KG1 (cell line): ENCODE results near the gene STARD5.

Experiments
- DNase-seq: peaks from one replicate; lab custom pipeline; 2025; lab: John Stamatoyannopoulos, UW

STARD5 gene

DNA sequence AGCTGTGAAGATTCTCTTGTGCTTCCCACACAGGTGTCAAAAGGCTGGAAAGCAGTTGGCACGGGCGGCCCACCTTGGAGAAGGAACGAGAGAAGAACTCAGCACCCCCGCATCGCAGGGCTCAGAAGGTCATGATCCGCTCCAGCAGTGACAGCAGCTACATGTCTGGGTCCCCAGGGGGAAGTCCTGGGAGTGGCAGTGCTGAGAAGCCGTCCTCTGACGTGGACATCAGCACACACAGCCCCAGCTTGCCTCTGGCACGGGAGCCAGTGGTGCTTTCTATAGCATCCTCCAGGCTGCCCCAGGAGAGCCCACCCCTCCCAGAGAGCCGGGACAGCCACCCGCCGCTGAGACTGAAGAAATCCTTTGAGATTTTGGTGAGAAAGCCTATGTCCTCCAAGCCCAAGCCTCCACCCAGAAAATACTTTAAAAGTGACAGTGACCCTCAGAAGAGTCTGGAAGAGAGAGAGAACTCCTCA, 31.4 kb downstream of the STARD5 start:
- DNase-seq, result no peak

DNA sequence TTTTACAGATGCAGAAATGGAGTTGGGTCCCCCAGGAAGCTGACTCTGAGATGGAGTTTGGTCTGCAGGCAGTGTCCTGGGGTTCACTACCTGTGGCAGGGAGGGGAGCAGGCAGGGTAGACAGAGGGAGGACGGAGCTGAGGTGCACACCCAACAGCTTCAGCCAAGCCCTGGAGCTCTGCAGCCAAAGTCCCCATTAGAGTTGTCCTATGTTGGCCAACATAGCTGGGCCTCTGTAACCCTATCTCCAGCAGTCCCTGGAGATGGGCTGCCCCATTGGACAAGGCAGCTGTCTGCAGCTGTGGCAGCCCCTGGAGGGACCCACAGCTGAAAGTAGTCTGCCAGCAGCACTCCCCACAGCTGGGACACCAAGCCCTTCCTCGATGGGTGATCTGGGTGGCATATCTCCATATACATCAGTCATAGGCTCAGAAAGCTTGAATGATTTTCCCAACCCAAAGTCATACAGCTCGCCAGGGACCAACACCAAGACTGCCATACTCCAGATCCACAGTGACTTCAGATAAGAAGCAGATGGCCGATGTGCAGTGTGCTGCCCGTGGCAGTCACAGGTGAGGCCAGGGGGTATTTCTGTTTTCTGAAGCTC, 31.9 kb downstream of the STARD5 start:
- no peak for DNase-seq

DNA sequence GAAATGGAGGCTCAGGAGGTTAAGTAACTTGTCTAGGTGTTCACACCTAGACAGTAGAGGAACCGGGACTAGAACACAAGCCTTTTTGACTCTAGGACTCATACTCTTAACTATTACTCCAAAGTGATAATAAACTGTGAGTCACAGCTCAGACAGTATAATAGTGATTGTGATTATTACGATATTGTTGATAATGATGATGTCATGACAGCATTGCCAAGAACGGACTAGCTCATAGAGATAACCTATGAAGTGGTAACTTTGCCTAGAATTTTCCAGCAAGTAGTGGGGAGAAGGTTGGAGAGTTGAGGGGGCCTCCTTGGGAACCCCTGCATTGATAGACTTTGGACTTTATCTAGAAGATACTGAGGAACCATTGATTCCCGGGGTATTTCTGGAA, 34.0 kb downstream of the STARD5 start:
- DNase-seq, result no peak

DNA sequence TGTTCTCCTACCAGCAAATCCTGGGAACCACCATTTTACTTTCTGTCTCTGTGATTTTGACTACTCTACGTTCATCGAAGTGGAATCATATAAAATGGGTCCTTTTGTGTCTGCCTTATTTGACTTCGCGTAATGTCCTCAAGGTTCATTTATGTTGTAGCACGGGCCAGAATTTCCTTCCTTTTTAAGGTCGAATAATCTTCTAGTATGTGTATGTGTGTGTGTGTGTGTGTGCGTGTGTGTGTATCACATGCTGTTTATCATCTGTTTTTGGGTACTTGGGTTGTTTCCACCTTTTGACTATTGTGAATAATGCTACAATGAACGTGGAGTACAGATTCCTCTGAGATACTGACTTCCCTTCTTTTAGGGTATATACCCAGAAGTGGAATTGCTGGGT, 35.3 kb downstream of the STARD5 start:
- no peak for DNase-seq

GRCh38 chr15:81288040-81288439, 35.9 kb downstream of the STARD5 start:
- DNase-seq, result no peak

- no peak for DNase-seq
Measured at GRCh38 chr15:81286621-81287121, 37.3 kb downstream of the STARD5 start.

GRCh38 chr15:81285461-81285860, 38.5 kb downstream of the STARD5 start:
- DNase-seq, result no peak

DNA sequence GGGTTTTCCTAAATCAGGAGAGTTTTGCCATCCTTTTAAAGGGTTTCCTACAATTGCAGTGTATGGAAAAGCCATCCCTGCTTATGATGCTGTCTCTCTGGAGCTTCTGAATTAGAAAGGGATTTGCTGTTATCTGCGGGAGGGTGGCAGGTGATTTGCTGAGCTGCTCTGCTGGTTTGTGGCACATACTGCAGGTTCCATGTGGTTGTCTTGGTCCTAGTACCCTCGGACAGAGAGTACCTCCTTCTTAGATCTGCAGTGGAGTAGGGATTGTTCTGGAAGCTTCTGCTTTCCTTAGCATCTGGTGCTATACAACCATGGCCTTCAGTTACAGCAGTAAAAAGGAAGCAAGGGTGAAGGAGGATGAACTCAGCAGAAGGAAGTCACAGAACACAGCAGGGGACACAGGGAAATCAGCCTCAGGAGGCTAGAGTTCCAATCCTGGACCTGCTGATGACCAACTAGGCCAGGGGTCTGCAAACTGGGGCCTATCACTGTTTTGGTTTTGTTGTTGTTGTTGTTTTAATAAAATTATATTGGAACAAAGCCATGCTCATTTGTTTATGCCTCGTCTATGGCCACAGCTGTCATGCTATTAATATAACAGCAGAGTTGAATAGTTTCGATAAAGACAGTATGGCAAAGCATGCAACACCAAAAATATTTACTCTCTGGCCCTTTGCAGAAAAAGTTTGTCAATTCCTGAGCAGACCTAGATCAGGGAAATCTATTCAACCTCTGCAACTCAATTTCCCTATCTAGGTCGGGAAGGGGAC, 39.5 kb downstream of the STARD5 start:
- DNase-seq, result no peak

- no peak for DNase-seq
Measured at GRCh38 chr15:81282911-81283310, 41.0 kb downstream of the STARD5 start.

- no peak for DNase-seq
Measured at GRCh38 chr15:81282606-81282895, 41.4 kb downstream of the STARD5 start.

- no peak for DNase-seq
Measured at GRCh38 chr15:81281766-81282605, 42.0 kb downstream of the STARD5 start.

DNA sequence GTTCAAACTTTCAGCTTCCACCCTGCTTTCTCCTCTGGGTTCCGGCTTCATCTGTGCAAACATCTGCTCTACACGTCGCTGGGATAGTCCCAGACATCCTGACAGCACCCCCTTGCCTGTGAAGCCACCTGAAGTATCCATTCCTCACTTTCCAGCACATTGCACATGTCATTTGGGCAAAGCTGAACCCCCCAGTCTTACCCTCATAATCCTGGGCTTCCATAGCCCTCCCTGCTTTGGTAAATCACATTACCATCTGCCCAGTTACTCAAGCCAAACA, 42.5 kb downstream of the STARD5 start:
- no peak for DNase-seq

GRCh38 chr15:81280696-81281455, 43.1 kb downstream of the STARD5 start:
- no peak for DNase-seq

DNA sequence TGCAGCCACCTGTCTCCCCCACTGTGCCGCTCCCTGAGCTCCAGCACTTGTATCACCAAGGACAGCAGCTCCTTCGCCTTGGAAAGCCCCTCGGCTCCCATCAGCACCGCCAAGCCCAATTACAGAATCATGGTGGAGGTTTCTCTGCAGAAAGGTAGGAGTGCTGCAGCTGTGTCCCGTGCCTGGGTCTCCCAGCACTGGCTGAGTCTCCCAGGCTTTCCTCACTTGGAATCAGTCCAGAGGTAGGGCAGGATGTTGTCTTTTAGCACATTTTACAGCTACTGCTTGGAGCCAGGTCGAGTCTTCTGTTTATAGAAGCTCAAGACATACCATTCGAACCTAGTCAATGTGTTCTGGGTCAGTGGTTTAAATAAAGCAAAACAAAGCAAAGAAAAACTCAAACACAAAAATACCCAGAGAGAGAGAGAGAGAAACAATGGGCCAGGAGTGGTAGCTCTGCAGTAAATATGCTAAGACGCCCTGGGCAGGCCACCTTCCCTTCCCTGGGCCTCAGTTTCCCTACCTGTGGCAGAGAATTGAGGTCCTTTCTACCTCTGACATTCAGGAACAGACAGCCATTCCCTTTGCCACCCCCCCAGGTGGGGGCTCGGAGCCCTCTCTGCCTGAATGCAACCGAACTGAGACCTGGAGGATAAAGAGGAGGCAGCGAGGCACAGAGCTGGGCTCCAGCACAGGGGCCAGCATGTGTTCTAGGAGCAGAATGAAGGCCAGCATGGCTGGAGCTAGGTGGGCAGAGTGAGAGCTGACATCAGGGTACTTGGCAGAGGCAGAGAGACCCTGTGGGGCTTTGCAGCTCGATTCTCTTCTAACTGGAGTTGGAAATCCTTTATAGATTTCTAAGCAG, 44.1 kb downstream of the STARD5 start:
- no peak for DNase-seq

- DNase-seq, result no peak
Measured at GRCh38 chr15:81278306-81279029, 45.5 kb downstream of the STARD5 start.

DNA sequence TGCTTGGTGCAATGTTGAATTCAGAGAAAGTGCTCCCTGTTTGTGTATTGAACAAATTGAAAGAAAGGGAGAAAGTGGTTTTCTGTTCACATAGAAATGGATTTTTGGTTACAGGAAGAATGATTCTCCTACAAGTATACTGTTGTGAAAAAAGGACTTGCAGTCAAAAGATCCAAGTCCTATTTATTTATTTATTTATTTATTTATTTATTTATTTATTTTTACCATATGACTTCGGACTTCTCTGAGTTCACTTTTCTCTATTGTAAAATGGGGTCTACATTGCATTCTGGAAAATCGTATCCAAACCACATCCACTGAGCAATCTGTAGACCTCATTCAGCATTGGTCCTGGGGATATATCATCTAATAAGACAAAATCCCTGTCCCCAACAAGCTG, 46.1 kb downstream of the STARD5 start:
- no peak for DNase-seq

DNA sequence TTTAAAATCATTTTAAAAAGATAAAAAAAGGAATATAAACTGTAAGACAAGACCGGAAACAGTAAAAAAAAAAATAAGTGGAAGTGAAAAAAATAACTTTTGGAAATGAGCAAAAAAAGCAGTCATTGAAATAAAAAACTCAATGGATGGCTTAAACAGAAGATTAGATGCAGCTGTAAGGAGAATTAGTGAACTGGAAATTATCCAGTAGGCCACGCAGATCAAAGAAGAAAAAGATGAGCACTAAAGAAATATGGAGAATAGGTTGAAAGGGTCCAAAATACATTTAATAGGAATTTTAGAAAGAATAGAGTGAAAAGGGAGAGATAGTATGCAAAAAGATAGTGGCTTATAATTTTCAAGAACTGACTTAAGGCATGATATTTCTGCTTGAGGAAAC, 47.0 kb downstream of the STARD5 start:
- no peak for DNase-seq

DNA sequence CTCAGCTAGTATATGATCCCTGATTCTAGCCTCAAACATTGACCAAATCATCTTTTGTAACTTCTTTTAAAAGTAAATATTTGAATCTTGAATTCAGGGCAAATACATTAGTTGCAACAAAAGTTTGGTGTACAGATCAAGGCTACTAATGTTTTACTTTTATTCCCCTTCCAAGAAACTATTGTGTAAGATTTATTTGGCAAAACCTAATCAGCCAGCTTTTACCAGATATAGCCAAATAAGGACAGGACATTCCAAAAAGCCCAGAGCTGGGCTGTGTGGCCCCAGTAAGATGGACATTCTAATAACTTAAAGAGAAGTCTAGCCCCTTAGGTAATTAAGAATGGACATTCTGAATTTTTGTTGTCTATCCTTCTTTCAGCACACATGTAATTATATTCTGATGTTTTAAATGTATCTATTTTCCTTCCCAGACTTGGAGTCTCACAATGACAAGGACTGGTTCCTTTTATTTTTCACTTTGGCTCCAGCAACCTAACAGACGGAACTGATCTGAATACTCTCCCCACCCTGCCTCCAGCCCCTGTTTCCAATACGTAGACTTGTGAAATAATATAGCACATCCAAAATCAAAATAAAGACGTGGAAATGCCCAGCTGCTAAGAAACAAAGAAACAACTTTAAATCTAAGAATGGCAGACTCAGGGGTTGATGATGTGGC, 48.1 kb downstream of the STARD5 start:
- no peak for DNase-seq

DNA sequence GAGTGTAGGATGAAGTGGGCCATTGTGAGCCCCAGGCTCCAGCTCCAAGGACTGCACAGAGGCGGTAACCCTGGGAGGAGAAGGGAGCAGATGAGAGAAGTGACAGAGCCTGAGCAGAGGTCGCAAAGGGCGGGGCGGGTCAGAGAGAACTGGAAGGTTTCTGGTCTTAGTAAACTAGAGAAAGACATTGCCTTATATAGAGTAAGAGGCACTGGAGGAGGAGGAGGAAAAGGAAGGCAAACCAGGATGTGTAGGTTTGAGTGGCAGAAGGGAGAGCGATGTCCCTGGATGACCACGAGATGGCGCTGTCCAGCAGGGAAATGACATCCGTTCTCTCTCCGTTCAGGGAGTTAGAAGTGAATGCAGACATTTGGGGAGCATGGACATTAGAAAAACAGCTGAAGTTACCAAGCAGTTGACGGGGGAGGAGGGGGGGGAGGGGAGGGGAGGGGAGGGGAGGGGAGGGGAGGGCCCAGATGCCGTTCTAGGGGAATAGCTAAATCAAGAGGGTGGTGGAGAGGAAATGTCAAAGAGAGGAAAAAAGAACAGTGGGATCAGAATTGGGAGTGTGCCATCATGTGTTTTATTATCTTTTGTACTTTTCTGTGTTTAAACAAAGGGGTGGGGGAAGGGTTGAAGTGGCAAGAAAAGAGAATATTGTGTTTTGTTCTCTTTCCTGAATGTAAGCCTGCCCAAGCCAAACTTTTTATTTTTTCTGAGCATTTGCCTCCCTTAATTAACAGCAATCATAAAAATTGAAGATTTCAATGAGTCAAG, 48.8 kb downstream of the STARD5 start:
- DNase-seq, result peak; percentile 29
